Upper lobe of left lung (tissue), 4 donors: ENCODE data around the gene RHBDF1.

Source experiments
- CTCF ChIP-seq, 6 experiments: fragments of 450-650 bp in 4 of 6; fragments of 200-600 bp in 2 of 6; sonication (generic) in 2 of 6; IDR thresholded peaks; one replicate each; pipeline ENCODE4 v1.5.1; 2016 to 2019; ENCODE audit warnings: antibody characterized with exemption in 6 of 6
- POLR2A ChIP-seq, 4 donors: fragments of 450-650 bp; IDR thresholded peaks; one replicate each; pipeline ENCODE4 v1.5.1; 2016 to 2017; ENCODE audit warnings: antibody characterized with exemption in 4 of 4, mild to moderate bottlenecking in 2 of 4

GRCh38 chr16:104928-105327, 32.5 kb upstream of the RHBDF1 start:
- TF ChIP-seq CTCF (IDR thresholded peaks at IDR 0.05) (no peak), POLR2A (IDR thresholded peaks at IDR 0.05) (no peak)
